Lung (tissue), 12 donors: ENCODE measurements around the gene HES3. TPM values are rescaled to one million over a fixed set of nuclear protein-coding genes. Genes with fewer than 3 reads are reported as not detected.

Source experiments
- ATAC-seq: fragments of 200-7000 bp; cut with Tn5 transposase; one replicate; pipeline ENCODE4 v1.9.1; 2020; ENCODE audit warnings: moderate number of reproducible peaks; ENCODE audit not compliant: insufficient read depth, low FRiP score
- DNase-seq, 3 donors: peaks; one replicate each; pipeline ENCODE4 v3.0.0-alpha.2; 2013 to 2017
- H3K27ac ChIP-seq, 2 donors: one replicate each; pipeline ENCODE4 v1.5.1; 2013; ENCODE audit warnings: mild to moderate bottlenecking in 2 of 2, moderate library complexity in 2 of 2, control low read depth in 1 of 2, inconsistent platforms in 1 of 2, low read depth in 1 of 2, low read length in 1 of 2
- H3K27me3 ChIP-seq, 3 donors: one replicate each; pipeline ENCODE4 v1.5.1; 2013; ENCODE audit warnings: low read length in 2 of 3; ENCODE audit not compliant: control insufficient read depth in 3 of 3, insufficient read depth in 3 of 3
- H3K36me3 ChIP-seq, 4 donors: one replicate each; pipeline ENCODE4 v1.5.1; 2013; ENCODE audit warnings: low read length in 4 of 4, mild to moderate bottlenecking in 1 of 4, moderate library complexity in 1 of 4; ENCODE audit not compliant: control insufficient read depth in 4 of 4, insufficient read depth in 4 of 4
- H3K4me1 ChIP-seq, 5 donors: one replicate each; pipeline ENCODE4 v1.5.1; 2013; ENCODE audit warnings: low read length in 5 of 5, mild to moderate bottlenecking in 2 of 5, moderate library complexity in 1 of 5; ENCODE audit not compliant: control insufficient read depth in 5 of 5, insufficient read depth in 5 of 5
- H3K4me3 ChIP-seq: one replicate; pipeline ENCODE4 v1.5.1; 2013; ENCODE audit warnings: mild to moderate bottlenecking, control low read depth, moderate library complexity
- H3K9ac ChIP-seq, 2 donors: one replicate each; pipeline ENCODE4 v1.5.1; 2013; ENCODE audit warnings: low read length in 2 of 2, control low read depth in 1 of 2; ENCODE audit not compliant: insufficient read depth in 1 of 2
- H3K9me3 ChIP-seq, 4 donors: one replicate each; pipeline ENCODE4 v1.5.1; 2013; ENCODE audit warnings: low read length in 3 of 4, mild to moderate bottlenecking in 1 of 4, moderate library complexity in 1 of 4; ENCODE audit not compliant: control insufficient read depth in 4 of 4, insufficient read depth in 3 of 4
- CTCF ChIP-seq: IDR thresholded peaks from 2 replicates; pipeline ENCODE4 v1.5.1; 2012; ENCODE audit warnings: mild to moderate bottlenecking; ENCODE audit errors: control extremely low read depth, extremely low read depth
- WGBS, 2 donors: extraction: QIAGEN DNeasy Blood & Tissue Kit; methylation state at CpG; one replicate each; pipeline ENCODE4 v1.1.7; 2013; 5-methylcytosine and 5-hydroxymethylcytosine counted together
- polyA plus RNA-seq, 2 donors: library from polyadenylated mRNA; stranded (reverse); fragments of 200-250 nt; gene quantifications; one replicate each; pipeline ENCODE4 v1.2.1, GENCODE V29; 2013
- total RNA-seq, 2 donors: library from RNA; depleted of rRNA in 1 of 2; stranded (reverse); fragments of >200 nt in 1 of 2; gene quantifications; one replicate each; pipeline ENCODE4 v1.2.1, GENCODE V29; 2014 to 2021
- donor health status: control.
- donor health status: control.
- donor health status: Bipolar disorder and iron deficiency.
- donor health status: healthy.
- donor health status: DM: yes; HTN: yes; CAD: no.

The HES3 gene
- total and polyA plus RNA-seq, 4 donors, result not detected

GRCh38 chr1:6244401-6245049, 546 bp downstream of the HES3 start:
- Histone ChIP-seq H3K27me3 (peaks cover 23 to 52% (median 42%) of the 10 kb centered on the region in 3 donors), H3K36me3 (no peaks in the 10 kb centered on the region), H3K9ac (no peak overlapping the region), H3K27ac (no peak overlapping the region), H3K4me1 (peaks cover 0 to 19% (median 4%) of the 10 kb centered on the region in 5 donors), H3K4me3 (no peak overlapping the region), H3K9me3 (peaks cover 0 to 2% (median 0%) of the 10 kb centered on the region in 4 donors)
- WGBS, 2 donors, result 2 to 3% methylated on average over 20 to 24 of the region's 24 CpGs
- no peak for DNase-seq
- no peak for TF ChIP-seq CTCF
- no peak for ATAC-seq

- TF ChIP-seq CTCF, result peak; percentile 82
- H3K27me3 ChIP-seq, result peaks cover 21 to 53% (median 41%) of the 10 kb centered on the region in 3 donors
- no peak overlapping the region for H3K4me3 ChIP-seq
- DNase-seq, result peak; percentile 83 to 90 (median 88)
- H3K4me1 ChIP-seq, result peaks cover 0 to 22% (median 4%) of the 10 kb centered on the region in 5 donors
- 2 to 4% methylated on average over 56 to 79 of the region's 79 CpGs for WGBS, 2 donors
- H3K36me3 ChIP-seq, result no peaks in the 10 kb centered on the region
- ATAC-seq, result peak; percentile 83
- no peak overlapping the region for H3K27ac ChIP-seq
- no peak overlapping the region for H3K9ac ChIP-seq
- no peaks in the 10 kb centered on the region for H3K9me3 ChIP-seq
Observed at GRCh38 chr1:6245086-6245868, 1.3 kb downstream of the HES3 start.

GRCh38 chr1:6245869-6246496, 2.0 kb downstream of the HES3 start:
- Histone ChIP-seq H3K36me3 (no peaks in the 10 kb centered on the region), H3K4me3 (no peak overlapping the region), H3K9ac (no peak overlapping the region), H3K4me1 (peaks cover 0 to 22% (median 4%) of the 10 kb centered on the region in 5 donors), H3K27me3 (peaks cover 16 to 53% (median 34%) of the 10 kb centered on the region in 3 donors), H3K9me3 (no peaks in the 10 kb centered on the region), H3K27ac (no peak overlapping the region)
- DNase-seq, result no peak
- no peak for TF ChIP-seq CTCF
- WGBS, 2 donors, result 3 to 4% methylated on average over 46 to 49 of the region's 49 CpGs
- ATAC-seq, result no peak
